HG02885 (cell line): ENCODE results near the gene KLHL21.

Experiments
- ATAC-seq: cut with Tn5 transposase; IDR thresholded peaks from one replicate; pipeline ENCODE4 v1.9.1; 2021; ENCODE audit warnings: mild to moderate bottlenecking; ENCODE audit not compliant: unreplicated experiment, poor library complexity

Gene KLHL21

DNA sequence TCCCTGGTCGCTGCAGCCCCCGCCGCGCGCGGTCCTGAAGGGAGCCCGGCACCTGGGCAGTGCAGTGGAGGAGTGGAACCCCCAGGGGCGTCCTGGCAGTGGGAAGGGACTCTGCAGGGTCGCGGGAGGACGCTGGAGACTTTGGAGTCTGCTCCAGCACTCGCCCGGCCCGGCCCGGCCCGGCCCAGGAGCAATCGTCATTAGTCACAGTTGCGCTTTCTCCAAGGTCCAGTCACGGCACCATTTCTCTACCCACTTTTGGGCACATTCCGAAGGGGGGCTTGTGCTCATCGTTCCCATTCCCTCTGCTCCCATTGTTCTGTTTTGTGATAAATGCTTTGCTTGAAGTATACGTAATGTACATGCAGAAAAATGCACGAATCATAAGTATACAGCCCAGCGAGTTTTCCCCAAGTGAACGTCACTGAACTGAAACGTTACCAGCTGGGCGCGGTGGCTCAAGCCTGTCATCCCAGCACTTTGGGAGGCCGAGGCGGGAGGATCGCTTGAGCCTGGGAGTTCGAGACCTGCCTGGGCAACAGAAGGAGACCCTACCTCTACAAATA is 23.0 kb upstream of the KLHL21 start:
- ATAC-seq = peak; percentile 17

DNA sequence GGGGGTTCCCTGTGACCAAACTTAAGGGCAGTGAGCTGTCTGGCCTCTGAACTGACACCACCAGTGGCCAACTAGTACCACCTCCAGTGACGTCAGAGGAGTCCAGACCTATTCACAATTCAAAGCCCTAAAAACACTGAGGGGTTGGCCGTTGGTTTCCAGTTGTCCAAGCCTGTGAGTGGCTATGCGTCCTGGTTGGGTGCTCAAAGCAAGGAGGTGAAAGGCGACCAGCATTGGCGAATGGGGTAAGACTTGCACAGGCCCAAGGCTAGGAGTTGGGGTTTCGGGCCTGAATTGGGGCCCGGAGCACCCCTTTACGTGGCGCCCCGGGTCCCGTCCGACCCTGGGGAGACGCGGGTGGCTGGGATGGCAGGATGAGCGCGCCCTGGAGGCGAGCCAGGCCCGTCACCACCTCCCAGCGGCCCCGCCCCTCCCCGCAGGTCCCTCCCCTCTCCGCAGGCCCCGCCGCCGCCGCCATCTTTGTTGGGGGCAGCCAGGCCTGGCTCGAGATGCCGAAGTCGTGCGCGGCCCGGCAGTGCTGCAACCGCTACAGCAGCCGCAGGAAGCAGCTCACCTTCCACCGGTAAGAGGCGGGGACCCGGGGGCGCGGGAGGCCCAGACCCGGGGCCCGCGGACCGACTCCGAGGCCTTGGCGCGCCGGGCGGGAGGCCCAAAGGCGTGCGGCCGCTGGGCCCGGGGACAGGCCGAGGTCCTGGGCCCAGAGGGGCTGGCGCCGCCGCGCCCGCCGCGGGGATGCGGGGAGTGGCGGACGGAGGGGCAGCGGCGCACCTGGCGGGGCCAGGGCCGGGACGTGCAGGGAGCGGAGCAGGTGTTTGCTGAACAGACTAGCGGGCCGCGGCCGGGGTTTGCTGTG is 22.3 kb upstream of the KLHL21 start, which contains the start of gene THAP3:
Gene THAP3 (plus strand): TSS at position 159 of the 874 bp plus-strand sequence. CDS start 351 bp downstream, at position 510.
- ATAC-seq = peak; percentile 88

DNA sequence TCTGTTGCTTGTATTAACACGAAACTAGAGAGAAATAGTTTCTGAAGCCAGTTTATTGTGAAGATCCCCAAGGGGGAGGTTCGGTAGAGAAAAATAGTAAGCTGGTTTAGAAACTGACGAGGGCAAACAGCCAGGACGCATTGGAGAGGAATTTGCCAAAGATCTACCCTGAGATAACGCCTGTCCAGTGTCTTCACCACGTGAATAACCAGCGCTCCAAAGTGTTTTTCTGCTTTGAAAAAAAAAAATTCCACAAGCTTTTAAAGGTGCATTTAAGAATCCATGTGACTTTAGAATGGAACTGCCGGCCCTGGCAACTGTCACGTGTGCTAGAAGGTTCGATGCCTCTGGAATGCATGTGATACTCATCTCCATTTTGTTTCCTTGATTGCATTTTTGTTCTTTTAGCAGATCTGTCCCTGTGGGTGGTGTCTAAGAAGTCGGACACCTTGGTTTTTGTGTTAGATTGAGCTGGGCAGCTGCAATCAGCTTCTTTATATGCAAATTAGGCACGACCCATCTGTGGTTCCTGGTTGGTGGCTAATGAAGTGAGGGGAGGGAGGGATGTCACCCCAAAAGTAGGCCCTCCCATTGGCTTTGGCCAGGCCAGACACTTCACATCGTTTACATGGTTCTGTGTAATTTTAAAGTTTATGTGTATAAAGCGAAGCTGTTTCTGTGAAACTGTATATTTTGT is 20.7 kb upstream of the KLHL21 start:
- ATAC-seq = no peak

GRCh38 chr1:6622396-6623152 is 19.9 kb upstream of the KLHL21 start:
- no peak for ATAC-seq

- no peak for ATAC-seq
Measured at GRCh38 chr1:6621429-6622391, 19.0 kb upstream of the KLHL21 start.

GRCh38 chr1:6619045-6619444 is 16.4 kb upstream of the KLHL21 start:
- ATAC-seq = no peak

DNA sequence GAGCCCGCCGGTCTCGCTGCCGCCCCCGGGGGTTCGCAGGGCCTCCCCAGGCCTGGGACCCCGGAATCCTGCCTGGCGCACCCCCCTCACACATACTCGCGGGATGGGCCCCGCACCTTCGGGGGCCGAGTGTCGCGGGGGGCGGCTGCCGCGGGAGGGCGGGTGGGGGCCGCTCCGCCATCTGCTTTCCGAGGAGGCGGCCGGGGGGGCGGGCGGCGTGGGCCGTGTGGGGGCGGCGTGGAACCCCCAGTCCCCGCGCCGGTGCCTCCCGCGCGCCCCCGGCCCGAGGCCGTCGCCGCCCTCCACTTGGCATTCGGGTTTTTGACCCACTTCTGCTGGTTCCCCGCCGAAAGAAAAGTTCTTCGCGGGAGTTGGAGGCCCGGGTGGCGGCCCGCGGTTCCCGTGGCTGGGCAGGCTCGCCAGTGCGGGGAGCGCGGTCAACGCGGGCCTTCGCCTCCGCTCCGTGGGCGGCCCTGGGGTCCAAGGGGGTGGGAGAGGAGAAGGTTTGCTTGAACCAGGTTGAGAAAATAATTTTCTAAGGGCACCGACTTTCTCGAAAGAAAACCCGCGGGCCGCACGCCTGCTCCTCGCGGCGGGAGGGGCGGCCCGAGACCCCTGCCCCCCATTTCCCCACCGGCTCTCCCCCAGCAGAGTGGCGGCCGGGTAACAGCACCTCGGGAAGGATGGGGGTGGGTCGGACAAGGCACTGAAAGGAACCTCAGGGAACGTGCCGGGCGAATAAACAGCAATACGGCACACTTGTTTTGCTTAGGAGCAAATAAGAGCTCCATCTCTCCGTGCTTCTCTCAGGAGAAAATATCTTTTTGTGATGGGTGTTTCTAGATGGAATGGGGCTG is 12.5 kb upstream of the KLHL21 start:
- no peak for ATAC-seq

- no peak for ATAC-seq
Measured at GRCh38 chr1:6614019-6614928, 11.6 kb upstream of the KLHL21 start.

DNA sequence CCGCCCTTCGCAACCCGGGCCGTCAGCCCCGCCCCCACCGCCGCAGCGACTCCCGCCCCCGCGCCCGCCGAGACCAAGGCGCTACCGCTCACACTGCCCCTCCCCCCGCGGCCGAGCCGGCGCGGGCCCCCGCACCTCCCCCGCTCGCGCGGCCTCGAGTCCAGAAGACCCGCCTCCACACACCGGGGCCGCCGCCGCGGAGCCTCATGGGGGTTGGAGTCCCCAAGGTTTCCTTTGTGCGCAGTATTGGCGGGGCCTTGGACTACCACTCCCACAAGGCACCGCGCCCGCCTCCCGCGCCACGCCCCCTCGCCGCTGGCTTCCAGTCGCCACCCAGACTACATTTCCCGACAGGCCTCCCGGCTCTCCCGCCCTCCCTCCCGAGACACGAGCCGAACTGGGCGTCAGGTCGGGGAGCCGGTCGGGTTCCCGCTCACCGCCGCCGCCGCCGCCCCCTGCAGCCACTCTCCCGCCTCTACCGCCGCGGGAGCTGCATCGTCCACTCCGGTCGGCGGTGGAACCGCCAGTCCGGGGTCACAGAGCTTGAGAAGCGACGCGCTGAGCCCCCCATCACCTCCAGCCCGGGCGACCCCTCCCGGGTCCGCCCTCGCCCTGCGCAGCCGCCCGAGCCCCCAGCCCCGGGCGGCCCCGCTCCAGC is 10.8 kb upstream of the KLHL21 start, which contains the start of gene PHF13:
Gene PHF13 (plus strand): TSS at position 371 of the 658 bp plus-strand sequence. CDS start 336 bp downstream, outside the sequence.
- ATAC-seq = peak; percentile 89

- ATAC-seq = peak; percentile 41
Measured at GRCh38 chr1:6612641-6613360, 10.1 kb upstream of the KLHL21 start.

- no peak for ATAC-seq
Measured at GRCh38 chr1:6603915-6604558, 1.4 kb upstream of the KLHL21 start.

- peak; percentile 10 for ATAC-seq
Measured at GRCh38 chr1:6603238-6603914, 707 bp upstream of the KLHL21 start.

DNA sequence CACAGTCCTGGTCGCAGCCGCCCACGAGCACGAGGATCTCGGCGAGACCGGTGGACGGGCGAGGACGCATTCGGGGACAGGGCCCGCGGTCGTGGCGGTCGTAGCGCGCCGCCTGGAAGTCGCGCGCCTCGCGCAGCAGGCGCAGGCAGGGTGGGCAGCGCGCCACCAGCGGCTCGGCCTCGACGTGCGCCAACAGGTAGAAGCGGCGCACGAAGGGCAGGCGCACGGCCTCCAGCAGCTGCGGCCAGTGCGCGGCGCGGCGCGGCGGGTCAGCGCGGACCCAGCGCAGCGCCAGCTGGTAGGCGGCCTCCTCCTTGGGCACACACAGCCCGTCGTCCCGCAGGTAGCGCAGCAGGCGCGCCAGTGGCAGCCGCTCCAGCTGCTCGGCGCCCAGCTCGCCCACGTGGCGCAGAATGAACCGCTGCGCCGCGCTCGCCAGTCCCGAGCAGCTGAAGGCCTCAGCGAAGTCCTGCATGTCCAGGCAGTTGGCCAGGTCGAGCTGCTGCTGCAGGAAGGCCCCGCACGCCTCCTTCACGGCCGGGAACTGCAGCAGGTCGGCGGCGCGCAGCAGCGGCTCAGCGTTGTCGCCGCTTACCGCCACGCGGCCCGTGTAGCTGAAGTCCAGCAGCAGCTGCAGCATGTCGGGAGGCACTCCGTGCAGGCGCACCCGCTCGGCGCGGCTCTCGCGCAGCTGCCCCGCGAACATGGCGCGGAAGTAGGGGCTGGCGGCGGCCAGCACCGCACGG is 573 bp downstream of the KLHL21 start:
- peak; percentile 10 for ATAC-seq
